Mucosa of descending colon (tissue), 3 donors: Measurements from ENCODE around the gene ACBD5. TPM values are rescaled to one million over a fixed set of nuclear protein-coding genes. Genes with fewer than 3 reads are reported as not detected.

Experiments
- ATAC-seq: fragments of 200-7000 bp; cut with Tn5 transposase; one replicate; pipeline ENCODE4 v1.9.1; 2020; ENCODE audit warnings: mild to moderate bottlenecking, moderate library complexity
- DNase-seq, 3 donors: peaks; one replicate each; pipeline ENCODE4 v3.0.0-alpha.2; 2020
- H3K36me3 ChIP-seq: fragments of 200-600 bp; one replicate; pipeline ENCODE4 v1.8.0; 2021; ENCODE audit warnings: low read depth, mild to moderate bottlenecking
- H3K4me1 ChIP-seq: fragments of 200-600 bp; one replicate; pipeline ENCODE4 v1.8.0; 2021; ENCODE audit warnings: low read depth, mild to moderate bottlenecking
- H3K4me3 ChIP-seq: fragments of 200-600 bp; one replicate; pipeline ENCODE4 v1.8.0; 2021; ENCODE audit warnings: mild to moderate bottlenecking
- H3K9me3 ChIP-seq: fragments of 200-600 bp; one replicate; pipeline ENCODE4 v1.8.0; 2021; ENCODE audit warnings: mild to moderate bottlenecking
- intact Hi-C, 2 donors: fragments of 100-400 bp; cut with DNase I in 1 of 2; cut with micrococcal nuclease in 1 of 2; formaldehyde crosslinking; loops; one replicate each; pipeline versions ENCODE4 v1.11.0 to v1.11.1; 2022; cut with DNase I, micrococcal nuclease
- total RNA-seq, 3 donors: library from RNA; stranded (reverse); fragmentation: NEBNext Ultra II Directional in 2 of 3; extraction: Animal tissue kit (Norgen Biotek cat#: 25700) in 2 of 3; gene quantifications; one replicate each; pipeline versions ENCODE4 v1.2.1 to v1.2.4, GENCODE V29; 2021 to 2023
- TF ChIP-seq, protein P1 (sequence below): fragments of 200-600 bp; IDR thresholded peaks from one replicate; pipeline ENCODE4 v1.8.0; 2022; ENCODE audit warnings: antibody characterized with exemption, mild to moderate bottlenecking
- donor health status: DM: no; HTN: no; CAD: no; lungs with moderate emphysema.
- donor health status: DM: no; HTN: no; CAD: no.
- donor health status: DM: no; HTN: yes; CAD: no.

ACBD5 gene
- total RNA-seq, 3 donors from 2014 or later = 28.3 to 39.9 (median 31.9) TPM

- peaks cover 2% of the 10 kb centered on the region for H3K4me1 ChIP-seq
- peaks cover 4% of the 10 kb centered on the region for H3K36me3 ChIP-seq
- H3K9me3 ChIP-seq = no peaks in the 10 kb centered on the region
- intact Hi-C loops = no loop called here
- DNase-seq (no peak), ATAC-seq (no peak)
- TF ChIP-seq, protein P1, sequence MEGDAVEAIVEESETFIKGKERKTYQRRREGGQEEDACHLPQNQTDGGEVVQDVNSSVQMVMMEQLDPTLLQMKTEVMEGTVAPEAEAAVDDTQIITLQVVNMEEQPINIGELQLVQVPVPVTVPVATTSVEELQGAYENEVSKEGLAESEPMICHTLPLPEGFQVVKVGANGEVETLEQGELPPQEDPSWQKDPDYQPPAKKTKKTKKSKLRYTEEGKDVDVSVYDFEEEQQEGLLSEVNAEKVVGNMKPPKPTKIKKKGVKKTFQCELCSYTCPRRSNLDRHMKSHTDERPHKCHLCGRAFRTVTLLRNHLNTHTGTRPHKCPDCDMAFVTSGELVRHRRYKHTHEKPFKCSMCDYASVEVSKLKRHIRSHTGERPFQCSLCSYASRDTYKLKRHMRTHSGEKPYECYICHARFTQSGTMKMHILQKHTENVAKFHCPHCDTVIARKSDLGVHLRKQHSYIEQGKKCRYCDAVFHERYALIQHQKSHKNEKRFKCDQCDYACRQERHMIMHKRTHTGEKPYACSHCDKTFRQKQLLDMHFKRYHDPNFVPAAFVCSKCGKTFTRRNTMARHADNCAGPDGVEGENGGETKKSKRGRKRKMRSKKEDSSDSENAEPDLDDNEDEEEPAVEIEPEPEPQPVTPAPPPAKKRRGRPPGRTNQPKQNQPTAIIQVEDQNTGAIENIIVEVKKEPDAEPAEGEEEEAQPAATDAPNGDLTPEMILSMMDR = no peak
- H3K4me3 ChIP-seq = no peak overlapping the region
Observed at GRCh38 chr10:27230022-27230421, 10.6 kb downstream of the ACBD5 start.

GRCh38 chr10:27225642-27226257, 14.8 kb downstream of the ACBD5 start:
- ATAC-seq (peak; percentile 39), DNase-seq (no peak)
- Histone ChIP-seq H3K36me3 (peaks cover 4% of the 10 kb centered on the region), H3K4me3 (no peak overlapping the region), H3K4me1 (no peaks in the 10 kb centered on the region), H3K9me3 (no peaks in the 10 kb centered on the region)
- TF ChIP-seq, protein P1 = no peak
- intact Hi-C loops = loop anchor here in 1 of 2 donors (10.0 kb wide), 1 partner anchor 139 kb away; no protein-coding TSS in a partner anchor

DNA sequence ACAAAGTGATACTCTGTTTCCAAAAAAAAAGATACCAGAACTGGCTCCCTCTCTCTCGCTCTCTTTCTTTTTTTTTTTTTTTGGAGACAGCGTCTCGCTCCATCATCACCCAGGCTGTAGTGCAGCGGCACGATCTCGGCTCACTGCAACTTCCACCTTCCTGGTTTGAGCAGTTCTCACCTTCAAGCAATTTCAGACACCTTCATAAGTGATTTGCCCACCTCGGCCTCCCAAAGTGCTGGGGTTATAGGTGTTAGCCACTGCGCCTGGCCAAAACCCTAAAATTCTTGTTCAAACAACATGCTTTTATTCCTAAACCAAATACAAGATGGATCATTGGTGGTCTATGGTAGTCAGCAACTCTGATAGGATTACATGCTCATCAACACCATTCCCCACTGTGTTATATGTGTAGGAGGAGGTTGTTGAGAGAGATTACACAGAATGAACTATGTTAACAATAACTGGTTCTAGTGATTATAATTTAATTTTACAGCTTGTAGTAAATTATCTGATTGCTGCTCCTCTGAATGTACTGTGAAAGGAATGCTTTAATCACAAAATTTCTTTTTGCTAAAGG, 15.5 kb downstream of the ACBD5 start:
- ATAC-seq (no peak), DNase-seq (no peak)
- H3K4me1 ChIP-seq = no peaks in the 10 kb centered on the region
- peaks cover 4% of the 10 kb centered on the region for H3K36me3 ChIP-seq
- TF ChIP-seq, protein P1 = no peak
- no peak overlapping the region for H3K4me3 ChIP-seq
- H3K9me3 ChIP-seq = no peaks in the 10 kb centered on the region
- intact Hi-C loops = loop anchor here in 1 of 2 donors (10.0 kb wide), 1 partner anchor 140 kb away; no protein-coding TSS in a partner anchor

DNA sequence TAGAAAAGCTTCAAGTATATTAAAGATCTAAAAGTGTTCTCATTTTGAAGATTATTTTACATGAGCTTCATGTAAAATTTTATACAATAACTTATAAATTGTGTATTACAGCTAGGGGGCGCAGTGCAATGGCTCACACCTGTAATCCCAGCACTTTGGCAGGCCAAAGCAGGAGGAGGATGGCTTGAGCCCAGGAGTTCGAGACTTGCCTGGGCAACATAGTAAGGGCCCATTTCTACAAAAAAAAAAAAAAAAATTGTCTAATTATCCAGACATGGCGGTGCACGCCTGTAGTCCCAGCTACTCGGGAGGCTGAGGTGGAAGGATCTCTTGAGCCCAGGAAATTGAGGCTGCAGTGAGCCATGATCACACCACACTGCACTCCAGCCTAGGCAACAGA, 16.6 kb downstream of the ACBD5 start:
- intact Hi-C loops = loop anchor here in 1 of 2 donors (10.0 kb wide), 1 partner anchor 141 kb away; no protein-coding TSS in a partner anchor
- no peaks in the 10 kb centered on the region for H3K4me1 ChIP-seq
- DNase-seq (peak in 2 of 3 donors; percentile 47 to 72), ATAC-seq (peak; percentile 77)
- H3K36me3 ChIP-seq = peaks cover 4% of the 10 kb centered on the region
- H3K4me3 ChIP-seq = no peak overlapping the region
- TF ChIP-seq, protein P1 = peak; percentile 37
- no peaks in the 10 kb centered on the region for H3K9me3 ChIP-seq

GRCh38 chr10:27207350-27207749, 33.2 kb downstream of the ACBD5 start:
- Histone ChIP-seq H3K4me3 (no peak overlapping the region), H3K36me3 (peaks cover 12% of the 10 kb centered on the region), H3K9me3 (no peaks in the 10 kb centered on the region), H3K4me1 (no peaks in the 10 kb centered on the region)
- DNase-seq (no peak), ATAC-seq (no peak)
- intact Hi-C loops = no loop called here
- TF ChIP-seq, protein P1 = no peak
